Panc1 (cell line): Measurements from ENCODE around the gene RPL37A. TPM values are rescaled to one million over a fixed set of nuclear protein-coding genes. Genes with fewer than 3 reads are reported as not detected.

Experiments
- ATAC-seq: fragments of 200-7000 bp; cut with Tn5 transposase; 2 replicates; pipeline ENCODE4 v1.9.1; 2020; ENCODE audit warnings: mild to moderate bottlenecking, moderate library complexity
- BruUV-seq: library from RNA; stranded (reverse); fragments of 400-500 nt; replicated peaks from 2 replicates; lab custom pipeline; 2021; lab: Mats Ljungman, UMichigan
- CTCF ChIA-PET: fragments of 300-600 bp; sonication (Branson Sonifier 250); formaldehyde crosslinking; loops from one replicate; lab custom pipeline; 2022; ENCODE audit warnings: antibody characterized with exemption; lab: Charles Lee
- POLR2A ChIA-PET: fragments of 300-600 bp; sonication (Branson Sonifier 250); formaldehyde crosslinking; loops from one replicate; lab custom pipeline; 2022; ENCODE audit warnings: antibody characterized with exemption; lab: Charles Lee
- DNase-seq: peaks from one replicate; pipeline ENCODE4 v3.0.0-alpha.2; 2010; ENCODE audit warnings: low read depth, low spot score
- H3K27ac ChIP-seq: 2 replicates; pipeline ENCODE4 v1.5.1; 2011; ENCODE audit warnings: mild to moderate bottlenecking, low read length, inconsistent platforms
- H3K27me3 ChIP-seq: fragments of 200-500 bp; sonication (Bioruptor generic); 2 replicates; pipeline ENCODE4 v1.6.0; 2014; ENCODE audit warnings: low read length, inconsistent platforms; ENCODE audit not compliant: control insufficient read depth, insufficient read depth
- H3K36me3 ChIP-seq: fragments of 200-500 bp; sonication (Bioruptor generic); 2 replicates; pipeline ENCODE4 v1.5.1; 2014; ENCODE audit warnings: inconsistent platforms, mild to moderate bottlenecking, low read length, moderate library complexity; ENCODE audit not compliant: control insufficient read depth, insufficient read depth
- H3K4me1 ChIP-seq: 2 replicates; pipeline ENCODE4 v1.5.1; 2011; ENCODE audit warnings: inconsistent platforms, mild to moderate bottlenecking, low read length, moderate library complexity; ENCODE audit not compliant: control insufficient read depth, insufficient read depth
- H3K4me3 ChIP-seq, 2 experiments: 2 replicates each; pipeline ENCODE4 v1.5.1; 2011 to 2012; ENCODE audit warnings: low read depth in 2 of 2, low read length in 2 of 2, mild to moderate bottlenecking in 2 of 2, inconsistent platforms in 1 of 2, moderate library complexity in 1 of 2
- H3K9me3 ChIP-seq: fragments of 200-500 bp; sonication (Bioruptor generic); 2 replicates; pipeline ENCODE4 v1.5.1; 2014; ENCODE audit warnings: low read depth, mild to moderate bottlenecking, inconsistent platforms, low read length, moderate library complexity; ENCODE audit not compliant: control insufficient read depth, insufficient read depth
- POLR2AphosphoS5 ChIP-seq: IDR thresholded peaks from 2 replicates; pipeline ENCODE4 v1.6.1; 2012; ENCODE audit warnings: mild to moderate bottlenecking, low read depth, low read length, moderate library complexity
- REST ChIP-seq, 2 experiments: IDR thresholded peaks; 2 replicates each; pipeline ENCODE4 v1.6.1; 2011 to 2012; ENCODE audit warnings: low read depth in 2 of 2, control low read depth in 1 of 2, low read length in 1 of 2, mild to moderate bottlenecking in 1 of 2, moderate library complexity in 1 of 2; ENCODE audit not compliant: insufficient read depth in 1 of 2
- SIN3A ChIP-seq: IDR thresholded peaks from 2 replicates; pipeline ENCODE4 v1.6.1; 2012; ENCODE audit warnings: low read depth, mild to moderate bottlenecking, low read length, moderate library complexity, borderline replicate concordance; ENCODE audit not compliant: insufficient read depth
- TCF7L2 ChIP-seq: IDR thresholded peaks from 2 replicates; pipeline ENCODE4 v1.6.1; 2011; ENCODE audit warnings: mild to moderate bottlenecking, low read depth, low read length, inconsistent platforms
- in situ Hi-C: cut with HindIII; loops from 2 replicates; pipeline ENCODE4 v1.10.0; 2016; ENCODE audit warnings: low sequenced_read_pairs, low pct_unique_long_range_greater_than_20kb
- intact Hi-C: fragments of 100-400 bp; cut with micrococcal nuclease; formaldehyde crosslinking; loops from one replicate; pipeline ENCODE4 v1.10.0; 2022; ENCODE audit not compliant: unreplicated experiment
- total RNA-seq: library from RNA; stranded (reverse); gene quantifications from one replicate; pipeline ENCODE4 v1.2.1, GENCODE V29; 2021; ENCODE audit not compliant: unreplicated experiment
- TF ChIP-seq, protein P1 (sequence below): fragments of 450-650 bp; IDR thresholded peaks from 2 replicates; pipeline ENCODE4 v1.5.1; 2017; ENCODE audit warnings: mild to moderate bottlenecking

The RPL37A gene
- total RNA-seq, 1 experiment from 2014 or later: 1,826 TPM

- no peak for ATAC-seq
Observed at GRCh38 chr2:216491793-216492596, 6.6 kb upstream of the RPL37A start.

DNA sequence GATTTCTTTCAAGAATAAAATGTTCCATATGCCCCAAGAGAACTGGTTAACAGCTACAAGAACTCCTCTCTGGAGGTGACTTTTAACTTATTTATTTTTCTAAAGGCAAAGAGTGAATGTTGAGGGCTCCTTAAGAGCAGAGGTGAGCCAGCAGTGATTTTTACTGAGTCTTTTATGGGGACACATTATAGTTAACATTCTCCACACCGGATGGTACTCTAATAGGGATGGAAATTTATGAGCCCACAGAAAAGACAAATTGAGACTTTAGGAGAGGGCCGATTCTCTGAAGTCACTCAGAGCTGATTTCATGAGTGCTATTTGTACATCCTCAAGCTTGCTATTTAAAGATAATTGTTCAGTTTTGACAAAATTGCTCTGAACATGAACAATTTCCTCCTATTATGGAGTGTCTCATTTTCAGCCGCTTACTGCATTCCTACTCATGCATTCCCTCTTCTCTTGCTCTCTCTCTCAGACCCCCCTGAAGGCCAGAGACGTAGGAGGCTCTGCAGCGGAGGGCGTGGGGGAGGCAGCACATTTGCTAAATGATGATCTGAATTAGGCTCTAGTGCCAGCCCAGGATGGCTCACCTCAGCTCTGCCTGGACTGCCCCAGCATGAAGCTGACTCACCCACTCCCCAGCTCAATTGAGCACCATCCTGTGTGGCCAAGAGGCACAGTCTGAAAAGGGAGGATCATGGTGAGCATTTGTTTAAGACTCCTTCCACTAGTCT, 5.9 kb upstream of the RPL37A start:
- ChIA-PET POLR2A (no interaction called here), CTCF (no interaction called here)
- Histone ChIP-seq H3K4me3 (no peak overlapping the region), H3K27me3 (no peaks in the 10 kb centered on the region), H3K36me3 (no peaks in the 10 kb centered on the region), H3K27ac (no peak overlapping the region), H3K9me3 (no peaks in the 10 kb centered on the region), H3K4me1 (no peaks in the 10 kb centered on the region)
- TF ChIP-seq POLR2AphosphoS5 (no peak), TCF7L2 (no peak), SIN3A (no peak), REST (IDR thresholded peaks at IDR 0.05; ENCODE audit: insufficient read depth in 1 of 2, low read depth in 2 of 2, low read length in 1 of 2) (no peak)
- TF ChIP-seq, protein P1, sequence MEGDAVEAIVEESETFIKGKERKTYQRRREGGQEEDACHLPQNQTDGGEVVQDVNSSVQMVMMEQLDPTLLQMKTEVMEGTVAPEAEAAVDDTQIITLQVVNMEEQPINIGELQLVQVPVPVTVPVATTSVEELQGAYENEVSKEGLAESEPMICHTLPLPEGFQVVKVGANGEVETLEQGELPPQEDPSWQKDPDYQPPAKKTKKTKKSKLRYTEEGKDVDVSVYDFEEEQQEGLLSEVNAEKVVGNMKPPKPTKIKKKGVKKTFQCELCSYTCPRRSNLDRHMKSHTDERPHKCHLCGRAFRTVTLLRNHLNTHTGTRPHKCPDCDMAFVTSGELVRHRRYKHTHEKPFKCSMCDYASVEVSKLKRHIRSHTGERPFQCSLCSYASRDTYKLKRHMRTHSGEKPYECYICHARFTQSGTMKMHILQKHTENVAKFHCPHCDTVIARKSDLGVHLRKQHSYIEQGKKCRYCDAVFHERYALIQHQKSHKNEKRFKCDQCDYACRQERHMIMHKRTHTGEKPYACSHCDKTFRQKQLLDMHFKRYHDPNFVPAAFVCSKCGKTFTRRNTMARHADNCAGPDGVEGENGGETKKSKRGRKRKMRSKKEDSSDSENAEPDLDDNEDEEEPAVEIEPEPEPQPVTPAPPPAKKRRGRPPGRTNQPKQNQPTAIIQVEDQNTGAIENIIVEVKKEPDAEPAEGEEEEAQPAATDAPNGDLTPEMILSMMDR: no peak
- DNase-seq (no peak), ATAC-seq (peak; percentile 52; the same call in 1 of the 2 replicates)
- in situ Hi-C loops: no loop called here
- intact Hi-C loops: no loop called here
- no TSS peak for BruUV-seq

More at GRCh38 chr2:216491793-216492596, 6.6 kb upstream of the RPL37A start:
- Histone ChIP-seq H3K4me1 (no peaks in the 10 kb centered on the region), H3K27me3 (no peaks in the 10 kb centered on the region), H3K27ac (no peak overlapping the region), H3K36me3 (no peaks in the 10 kb centered on the region), H3K9me3 (no peaks in the 10 kb centered on the region), H3K4me3 (no peak overlapping the region)
- TF ChIP-seq POLR2AphosphoS5 (no peak), REST (IDR thresholded peaks at IDR 0.05; ENCODE audit: insufficient read depth in 1 of 2, low read depth in 2 of 2, low read length in 1 of 2) (no peak), SIN3A (no peak), TCF7L2 (no peak)
- TF ChIP-seq, protein P1: no peak
- DNase-seq: no peak
- CTCF ChIA-PET: no interaction called here
- POLR2A ChIA-PET: no interaction called here
- intact Hi-C loops (no loop called here), in situ Hi-C loops (no loop called here)
- no TSS peak for BruUV-seq
